Measurements from ENCODE around the gene DNASE1L3. TPM values are rescaled to one million over a fixed set of nuclear protein-coding genes. Genes with fewer than 3 reads are reported as not detected.

DNASE1L3 gene
- total and polyA plus RNA-seq, 2 of the 13 experiments (the other 11 are each of a cell fraction or from before 2014, with no cell fraction given): 0.86 to 1.7 TPM

DNA sequence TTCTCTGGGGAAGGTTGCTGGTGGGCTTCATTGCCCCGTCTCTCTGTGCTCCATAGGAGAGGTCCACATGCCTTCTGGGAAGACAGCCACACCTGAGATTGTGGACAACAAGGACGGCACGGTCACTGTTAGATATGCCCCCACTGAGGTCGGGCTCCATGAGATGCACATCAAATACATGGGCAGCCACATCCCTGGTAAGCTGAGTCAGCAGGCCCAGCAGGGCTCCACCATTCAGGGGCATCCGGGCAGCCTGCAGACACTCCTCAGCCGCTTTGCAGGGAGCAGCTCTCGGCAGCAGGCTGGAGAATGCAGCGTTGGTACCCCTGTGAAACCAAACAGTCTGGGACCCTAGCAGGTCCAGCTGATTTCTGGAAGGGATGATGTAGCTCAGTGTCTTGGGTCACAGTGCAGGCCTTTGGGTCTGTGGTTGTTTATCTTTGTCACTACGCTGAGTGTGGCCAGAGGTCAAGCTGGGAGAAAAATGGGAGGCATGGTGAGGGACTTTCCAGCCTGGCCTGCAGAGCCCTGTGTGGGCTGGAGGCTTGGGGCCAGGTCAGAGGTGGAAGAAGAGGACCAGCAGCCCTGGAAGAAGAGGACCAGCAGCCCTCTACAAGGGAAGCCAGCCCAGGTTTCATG, 67.2 kb downstream of the DNASE1L3 start (continued):
- TF ChIP-seq, protein P1, sequence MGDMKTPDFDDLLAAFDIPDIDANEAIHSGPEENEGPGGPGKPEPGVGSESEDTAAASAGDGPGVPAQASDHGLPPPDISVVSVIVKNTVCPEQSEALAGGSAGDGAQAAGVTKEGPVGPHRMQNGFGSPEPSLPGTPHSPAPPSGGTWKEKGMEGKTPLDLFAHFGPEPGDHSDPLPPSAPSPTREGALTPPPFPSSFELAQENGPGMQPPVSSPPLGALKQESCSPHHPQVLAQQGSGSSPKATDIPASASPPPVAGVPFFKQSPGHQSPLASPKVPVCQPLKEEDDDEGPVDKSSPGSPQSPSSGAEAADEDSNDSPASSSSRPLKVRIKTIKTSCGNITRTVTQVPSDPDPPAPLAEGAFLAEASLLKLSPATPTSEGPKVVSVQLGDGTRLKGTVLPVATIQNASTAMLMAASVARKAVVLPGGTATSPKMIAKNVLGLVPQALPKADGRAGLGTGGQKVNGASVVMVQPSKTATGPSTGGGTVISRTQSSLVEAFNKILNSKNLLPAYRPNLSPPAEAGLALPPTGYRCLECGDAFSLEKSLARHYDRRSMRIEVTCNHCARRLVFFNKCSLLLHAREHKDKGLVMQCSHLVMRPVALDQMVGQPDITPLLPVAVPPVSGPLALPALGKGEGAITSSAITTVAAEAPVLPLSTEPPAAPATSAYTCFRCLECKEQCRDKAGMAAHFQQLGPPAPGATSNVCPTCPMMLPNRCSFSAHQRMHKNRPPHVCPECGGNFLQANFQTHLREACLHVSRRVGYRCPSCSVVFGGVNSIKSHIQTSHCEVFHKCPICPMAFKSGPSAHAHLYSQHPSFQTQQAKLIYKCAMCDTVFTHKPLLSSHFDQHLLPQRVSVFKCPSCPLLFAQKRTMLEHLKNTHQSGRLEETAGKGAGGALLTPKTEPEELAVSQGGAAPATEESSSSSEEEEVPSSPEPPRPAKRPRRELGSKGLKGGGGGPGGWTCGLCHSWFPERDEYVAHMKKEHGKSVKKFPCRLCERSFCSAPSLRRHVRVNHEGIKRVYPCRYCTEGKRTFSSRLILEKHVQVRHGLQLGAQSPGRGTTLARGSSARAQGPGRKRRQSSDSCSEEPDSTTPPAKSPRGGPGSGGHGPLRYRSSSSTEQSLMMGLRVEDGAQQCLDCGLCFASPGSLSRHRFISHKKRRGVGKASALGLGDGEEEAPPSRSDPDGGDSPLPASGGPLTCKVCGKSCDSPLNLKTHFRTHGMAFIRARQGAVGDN (CRISPR knock-in tag; IDR thresholded peaks at IDR 0.05): peak; percentile 83
- TF ChIP-seq ZBTB38 (CRISPR knock-in tag; IDR thresholded peaks at IDR 0.05): peak; percentile 33
- 0 out of 2 replicates have a peak, but pooled peaks have one; percentile 30 for TF ChIP-seq ZNF788 (CRISPR knock-in tag; IDR thresholded peaks at IDR 0.05; ENCODE audit: borderline replicate concordance)
- TF ChIP-seq BCL6 (CRISPR knock-in tag; IDR thresholded peaks at IDR 0.05): peak; percentile 66
- TF ChIP-seq NR2C2 (CRISPR knock-in tag; IDR thresholded peaks at IDR 0.05; ENCODE audit: borderline replicate concordance): peak; percentile 57; the same call in 1 of the 2 replicates
- TF ChIP-seq SKI (IDR thresholded peaks at IDR 0.05; ENCODE audit: partially characterized antibody): peak; percentile 53
- peak; percentile 78 for TF ChIP-seq SALL1 (CRISPR knock-in tag; IDR thresholded peaks at IDR 0.05)
- TF ChIP-seq HDAC1 (CRISPR knock-in tag; IDR thresholded peaks at IDR 0.05): 0 out of 2 replicates have a peak, but pooled peaks have one; percentile 30
- TF ChIP-seq ZNF317 (CRISPR knock-in tag; IDR thresholded peaks at IDR 0.05): no peak
- 0 out of 2 replicates have a peak, but pooled peaks have one; percentile 22 for TF ChIP-seq SSRP1 (CRISPR knock-in tag; IDR thresholded peaks at IDR 0.05)
- TF ChIP-seq TBX2 (CRISPR knock-in tag; IDR thresholded peaks at IDR 0.05; ENCODE audit: borderline replicate concordance): peak; percentile 60; the same call in 1 of the 2 replicates
- peak; percentile 93 for TF ChIP-seq RXRA (CRISPR knock-in tag; IDR thresholded peaks at IDR 0.05)
- TF ChIP-seq, protein P2, sequence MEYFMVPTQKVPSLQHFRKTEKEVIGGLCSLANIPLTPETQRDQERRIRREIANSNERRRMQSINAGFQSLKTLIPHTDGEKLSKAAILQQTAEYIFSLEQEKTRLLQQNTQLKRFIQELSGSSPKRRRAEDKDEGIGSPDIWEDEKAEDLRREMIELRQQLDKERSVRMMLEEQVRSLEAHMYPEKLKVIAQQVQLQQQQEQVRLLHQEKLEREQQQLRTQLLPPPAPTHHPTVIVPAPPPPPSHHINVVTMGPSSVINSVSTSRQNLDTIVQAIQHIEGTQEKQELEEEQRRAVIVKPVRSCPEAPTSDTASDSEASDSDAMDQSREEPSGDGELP (IDR thresholded peaks at IDR 0.05; ENCODE audit: borderline replicate concordance, low read depth): peak; percentile 76; the same call in 1 of the 2 replicates
- TF ChIP-seq PITX1 (CRISPR knock-in tag; IDR thresholded peaks at IDR 0.05): 0 out of 2 replicates have a peak, but pooled peaks have one; percentile 19
- TF ChIP-seq SOX5 (CRISPR knock-in tag; IDR thresholded peaks at IDR 0.05; ENCODE audit: borderline replicate concordance): peak; percentile 50; the same call in 1 of the 2 replicates
- no peak for TF ChIP-seq NFE2L2 (IDR thresholded peaks at IDR 0.05; ENCODE audit: low read length)
- 0 out of 2 replicates have a peak, but pooled peaks have one; percentile 12 for TF ChIP-seq ATF5 (CRISPR knock-in tag; IDR thresholded peaks at IDR 0.05; ENCODE audit: low read depth)
- no peak for TF ChIP-seq SOX6 (IDR thresholded peaks at IDR 0.05)
- peak; percentile 53; the same call in 1 of the 2 replicates for TF ChIP-seq SOX6 (CRISPR knock-in tag; IDR thresholded peaks at IDR 0.05)
- peak; percentile 66; the same call in 1 of the 2 replicates for TF ChIP-seq ZNF501 (CRISPR knock-in tag; IDR thresholded peaks at IDR 0.05)
- 0 out of 2 replicates have a peak, but pooled peaks have one; percentile 43 for TF ChIP-seq BORCS8-MEF2B (CRISPR knock-in tag; IDR thresholded peaks at IDR 0.05)
- peak; percentile 57; the same call in 1 of the 2 replicates for TF ChIP-seq FOXO1 (CRISPR knock-in tag; IDR thresholded peaks at IDR 0.05)
- TF ChIP-seq NR2F6 (IDR thresholded peaks at IDR 0.05): peak; percentile 78
- TF ChIP-seq NR2F6 (CRISPR knock-in tag; IDR thresholded peaks at IDR 0.05): peak; percentile 82
- TF ChIP-seq ERF (CRISPR knock-in tag; IDR thresholded peaks at IDR 0.05): peak; percentile 41; the same call in 1 of the 2 replicates
- peak; percentile 71 for TF ChIP-seq FOXK2 (IDR thresholded peaks at IDR 0.05)
- peak; percentile 82 for TF ChIP-seq RARA (CRISPR knock-in tag; IDR thresholded peaks at IDR 0.05)
- TF ChIP-seq SALL2 (CRISPR knock-in tag; IDR thresholded peaks at IDR 0.05): no peak
